Uterus (tissue), 4 donors: Measurements from ENCODE around the gene CCM2. TPM values are rescaled to one million over a fixed set of nuclear protein-coding genes. Genes with fewer than 3 reads are reported as not detected.

Experiments used
- DNase-seq, 2 donors: peaks; one replicate each; pipeline ENCODE4 v3.0.0-alpha.2; 2019 to 2020
- H3K27ac ChIP-seq, 2 donors: fragments of 200-600 bp; sonication (generic); 1 replicate in 1 of 2; 2 replicates in 1 of 2; pipeline ENCODE4 v1.5.1; 2016 to 2018
- H3K27me3 ChIP-seq, 2 donors: fragments of 200-600 bp; sonication (generic); one replicate each; pipeline ENCODE4 v1.5.1; 2018 to 2019; ENCODE audit warnings: control low read depth in 1 of 2
- H3K36me3 ChIP-seq, 2 donors: fragments of 200-600 bp; sonication (generic); one replicate each; pipeline ENCODE4 v1.5.1; 2019; ENCODE audit warnings: control low read depth in 1 of 2
- H3K4me1 ChIP-seq, 2 donors: fragments of 200-600 bp; sonication (generic); one replicate each; pipeline ENCODE4 v1.5.1; 2018 to 2019; ENCODE audit warnings: control low read depth in 1 of 2
- H3K4me3 ChIP-seq, 2 donors: fragments of 200-600 bp; sonication (generic); 1 replicate in 1 of 2; 2 replicates in 1 of 2; pipeline ENCODE4 v1.5.1; 2018 to 2019; ENCODE audit warnings: mild to moderate bottlenecking in 1 of 2
- H3K9me3 ChIP-seq, 2 donors: fragments of 200-600 bp; sonication (generic); one replicate each; pipeline ENCODE4 v1.5.1; 2019; ENCODE audit warnings: control low read depth in 1 of 2
- CTCF ChIP-seq, 4 experiments: fragments of 200-600 bp in 2 of 4; fragments of 450-650 bp in 2 of 4; sonication (generic) in 2 of 4; IDR thresholded peaks; one replicate each; pipeline ENCODE4 v1.5.1; 2016 to 2019; ENCODE audit warnings: antibody characterized with exemption in 4 of 4, mild to moderate bottlenecking in 2 of 4, moderate library complexity in 1 of 4
- POLR2A ChIP-seq, 2 donors: fragments of 450-650 bp; IDR thresholded peaks; one replicate each; pipeline ENCODE4 v1.6.1; 2016; ENCODE audit warnings: antibody characterized with exemption in 2 of 2, mild to moderate bottlenecking in 1 of 2, moderate library complexity in 1 of 2
- intact Hi-C: fragments of 100-400 bp; cut with DNase I; formaldehyde crosslinking; loops from one replicate; pipeline ENCODE4 v1.15.1; 2023; ENCODE audit warnings: low total_unique reads
- total RNA-seq, 4 donors: library from RNA; depleted of rRNA in 3 of 4; stranded (reverse); fragments of >200 nt in 3 of 4; gene quantifications; one replicate each; pipeline versions ENCODE4 v1.1.0 to v1.2.4, GENCODE V29; 2014 to 2023
- donor health status: DM: yes; HTN: yes; CAD: no.

CCM2 gene
- total RNA-seq, 4 donors from 2014 or later, result 7.6 to 70.2 (median 33.6) TPM

GRCh38 chr7:45077579-45077978, 77.6 kb downstream of the CCM2 start:
- H3K36me3 ChIP-seq, result no peaks in the 10 kb centered on the region
- no peak overlapping the region for H3K4me3 ChIP-seq
- intact Hi-C loops, result no loop called here
- no peak for TF ChIP-seq CTCF (IDR thresholded peaks at IDR 0.05)
- no peak for TF ChIP-seq POLR2A (IDR thresholded peaks at IDR 0.05)
- no peaks in the 10 kb centered on the region for H3K9me3 ChIP-seq
- no peak overlapping the region for H3K27ac ChIP-seq
- H3K4me1 ChIP-seq, result no peaks in the 10 kb centered on the region
- no peaks in the 10 kb centered on the region for H3K27me3 ChIP-seq
- DNase-seq, result no peak

- intact Hi-C loops, result no loop called here
- no peak overlapping the region for H3K4me3 ChIP-seq
- no peaks in the 10 kb centered on the region for H3K9me3 ChIP-seq
- TF ChIP-seq CTCF (IDR thresholded peaks at IDR 0.05) (no peak), POLR2A (IDR thresholded peaks at IDR 0.05) (no peak)
- no peaks in the 10 kb centered on the region for H3K27me3 ChIP-seq
- no peak overlapping the region for H3K27ac ChIP-seq
- H3K4me1 ChIP-seq, result no peaks in the 10 kb centered on the region
- no peak for DNase-seq
- H3K36me3 ChIP-seq, result no peaks in the 10 kb centered on the region
Measured at GRCh38 chr7:45078125-45078681, 78.2 kb downstream of the CCM2 start.

GRCh38 chr7:45080265-45080957, 80.4 kb downstream of the CCM2 start:
- no peak for TF ChIP-seq CTCF (IDR thresholded peaks at IDR 0.05)
- no peak for TF ChIP-seq POLR2A (IDR thresholded peaks at IDR 0.05)
- H3K27ac ChIP-seq, result no peak overlapping the region
- H3K36me3 ChIP-seq, result no peaks in the 10 kb centered on the region
- H3K4me1 ChIP-seq, result no peaks in the 10 kb centered on the region
- H3K27me3 ChIP-seq, result no peaks in the 10 kb centered on the region
- no peak for DNase-seq
- no peaks in the 10 kb centered on the region for H3K9me3 ChIP-seq
- intact Hi-C loops, result no loop called here
- no peak overlapping the region for H3K4me3 ChIP-seq

GRCh38 chr7:45080958-45081669, 81.1 kb downstream of the CCM2 start:
- DNase-seq, result no peak
- H3K36me3 ChIP-seq, result no peaks in the 10 kb centered on the region
- TF ChIP-seq POLR2A (IDR thresholded peaks at IDR 0.05) (no peak), CTCF (IDR thresholded peaks at IDR 0.05) (no peak)

GRCh38 chr7:45081670-45081974, 81.6 kb downstream of the CCM2 start:
- Histone ChIP-seq H3K27ac (no peak overlapping the region), H3K9me3 (no peaks in the 10 kb centered on the region), H3K4me3 (no peak overlapping the region), H3K27me3 (no peaks in the 10 kb centered on the region), H3K4me1 (no peaks in the 10 kb centered on the region), H3K36me3 (no peaks in the 10 kb centered on the region)
- TF ChIP-seq CTCF (IDR thresholded peaks at IDR 0.05), result no peak
- no peak for TF ChIP-seq POLR2A (IDR thresholded peaks at IDR 0.05)
- intact Hi-C loops, result no loop called here
- DNase-seq, result no peak

More at GRCh38 chr7:45080958-45081669, 81.1 kb downstream of the CCM2 start:
- intact Hi-C loops, result no loop called here
- H3K4me3 ChIP-seq, result no peak overlapping the region
- H3K4me1 ChIP-seq, result no peaks in the 10 kb centered on the region
- H3K9me3 ChIP-seq, result no peaks in the 10 kb centered on the region
- no peaks in the 10 kb centered on the region for H3K27me3 ChIP-seq
- no peak overlapping the region for H3K27ac ChIP-seq
